HCT116 (cell line): ENCODE results near the gene IYD.

Experiments
- CEBPB ChIP-seq: IDR thresholded peaks from 2 replicates; pipeline ENCODE4 v1.6.1; 2012; ENCODE audit warnings: low read depth
- POLR2A ChIP-seq: IDR thresholded peaks from 2 replicates; pipeline ENCODE4 v1.7.0; 2011; ENCODE audit warnings: borderline replicate concordance; ENCODE audit not compliant: insufficient read depth, insufficient read length; ENCODE audit errors: extremely low read depth
- POLR2AphosphoS5 ChIP-seq: IDR thresholded peaks from 2 replicates; pipeline ENCODE4 v1.6.1; 2011; ENCODE audit warnings: mild to moderate bottlenecking, low read depth, low read length, moderate library complexity
- YY1 ChIP-seq: IDR thresholded peaks from 2 replicates; pipeline ENCODE4 v1.6.1; 2011; ENCODE audit warnings: low read length, low read depth, moderate library complexity, mild to moderate bottlenecking; ENCODE audit not compliant: insufficient replicate concordance; ENCODE audit errors: extremely low read depth
- TF ChIP-seq, protein P1 (sequence below), 3 experiments: fragments of 200-600 bp in 1 of 3; sonication (generic) in 1 of 3; IDR thresholded peaks in 2 of 3; conservative IDR thresholded peaks in 1 of 3; 2 replicates each; pipeline ENCODE4 v1.5.1; 2012 to 2017; ENCODE audit warnings: low read depth in 2 of 3, low read length in 2 of 3, antibody characterized with exemption in 1 of 3, borderline replicate concordance in 1 of 3, control low read depth in 1 of 3, mild to moderate bottlenecking in 1 of 3, mixed read lengths in 1 of 3, mixed run types in 1 of 3, moderate library complexity in 1 of 3; ENCODE audit not compliant: insufficient read depth in 1 of 3

DNA sequence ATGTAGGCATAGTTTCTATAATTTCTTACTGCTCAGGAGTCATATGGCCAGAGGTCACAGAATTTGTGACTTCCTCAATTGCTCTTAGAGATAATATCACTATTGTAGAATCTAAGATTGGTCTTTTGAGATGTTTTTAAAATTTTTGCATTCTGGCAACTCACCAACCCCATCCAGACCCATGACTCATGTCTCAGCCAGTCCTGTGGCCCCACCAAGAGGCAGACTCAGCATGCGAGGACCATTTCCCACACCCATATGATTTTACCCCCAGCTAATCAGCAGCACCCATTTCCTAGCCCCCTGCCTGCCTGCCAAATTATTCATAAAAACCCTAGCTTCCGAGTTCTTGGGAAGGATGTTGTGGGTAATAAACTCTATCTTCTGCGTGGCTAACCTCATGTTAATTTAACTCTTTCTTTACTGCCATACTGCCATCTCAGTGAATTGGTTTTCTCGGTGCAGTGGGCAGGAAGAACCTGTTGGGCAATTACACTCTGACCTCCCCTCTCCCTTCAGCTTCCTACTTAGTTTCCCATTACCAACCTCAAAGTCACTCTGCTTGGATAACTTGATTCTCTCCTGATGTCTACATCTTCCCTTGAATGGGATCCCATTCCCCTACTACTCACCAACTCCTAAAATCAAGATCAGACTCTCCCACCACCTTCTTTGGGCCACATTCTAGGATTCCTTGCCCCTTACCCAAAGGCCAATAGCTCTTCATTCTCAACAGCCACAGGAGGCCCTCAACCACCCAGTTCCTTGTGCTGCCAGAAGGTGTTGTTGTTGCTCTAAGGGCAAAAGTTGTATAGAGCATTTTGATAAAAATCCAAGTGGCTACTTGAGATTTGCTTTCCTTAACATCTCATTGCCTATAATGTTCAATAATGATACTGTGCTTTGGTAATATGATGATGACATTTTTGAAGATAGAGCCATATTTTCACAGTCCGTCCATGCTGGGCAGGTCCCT lies 16.2 kb upstream of the IYD start:
- TF ChIP-seq CEBPB (no peak), POLR2AphosphoS5 (no peak), POLR2A (no peak), YY1 (no peak)
- TF ChIP-seq, protein P1, sequence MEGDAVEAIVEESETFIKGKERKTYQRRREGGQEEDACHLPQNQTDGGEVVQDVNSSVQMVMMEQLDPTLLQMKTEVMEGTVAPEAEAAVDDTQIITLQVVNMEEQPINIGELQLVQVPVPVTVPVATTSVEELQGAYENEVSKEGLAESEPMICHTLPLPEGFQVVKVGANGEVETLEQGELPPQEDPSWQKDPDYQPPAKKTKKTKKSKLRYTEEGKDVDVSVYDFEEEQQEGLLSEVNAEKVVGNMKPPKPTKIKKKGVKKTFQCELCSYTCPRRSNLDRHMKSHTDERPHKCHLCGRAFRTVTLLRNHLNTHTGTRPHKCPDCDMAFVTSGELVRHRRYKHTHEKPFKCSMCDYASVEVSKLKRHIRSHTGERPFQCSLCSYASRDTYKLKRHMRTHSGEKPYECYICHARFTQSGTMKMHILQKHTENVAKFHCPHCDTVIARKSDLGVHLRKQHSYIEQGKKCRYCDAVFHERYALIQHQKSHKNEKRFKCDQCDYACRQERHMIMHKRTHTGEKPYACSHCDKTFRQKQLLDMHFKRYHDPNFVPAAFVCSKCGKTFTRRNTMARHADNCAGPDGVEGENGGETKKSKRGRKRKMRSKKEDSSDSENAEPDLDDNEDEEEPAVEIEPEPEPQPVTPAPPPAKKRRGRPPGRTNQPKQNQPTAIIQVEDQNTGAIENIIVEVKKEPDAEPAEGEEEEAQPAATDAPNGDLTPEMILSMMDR (IDR thresholded peaks at IDR 0.05 in 2 of 3, conservative IDR thresholded peaks at IDR 0.05 in 1 of 3; ENCODE audit: borderline replicate concordance in 1 of 3, insufficient read depth in 1 of 3, low read depth in 2 of 3, low read length in 2 of 3), result peak in 2 of 3 experiments; percentile 8 to 15; a peak in 1 of 6 replicates
